CD4-positive, alpha-beta T cell treated with Interleukin-4 for 1 hour (primary cell): ENCODE measurements around the gene ZNF599.

Experiments used
- DNase-seq, 2 donors: peaks; one replicate each; pipeline ENCODE4 v3.0.0-alpha.2; 2020 to 2022

ZNF599 gene

DNA sequence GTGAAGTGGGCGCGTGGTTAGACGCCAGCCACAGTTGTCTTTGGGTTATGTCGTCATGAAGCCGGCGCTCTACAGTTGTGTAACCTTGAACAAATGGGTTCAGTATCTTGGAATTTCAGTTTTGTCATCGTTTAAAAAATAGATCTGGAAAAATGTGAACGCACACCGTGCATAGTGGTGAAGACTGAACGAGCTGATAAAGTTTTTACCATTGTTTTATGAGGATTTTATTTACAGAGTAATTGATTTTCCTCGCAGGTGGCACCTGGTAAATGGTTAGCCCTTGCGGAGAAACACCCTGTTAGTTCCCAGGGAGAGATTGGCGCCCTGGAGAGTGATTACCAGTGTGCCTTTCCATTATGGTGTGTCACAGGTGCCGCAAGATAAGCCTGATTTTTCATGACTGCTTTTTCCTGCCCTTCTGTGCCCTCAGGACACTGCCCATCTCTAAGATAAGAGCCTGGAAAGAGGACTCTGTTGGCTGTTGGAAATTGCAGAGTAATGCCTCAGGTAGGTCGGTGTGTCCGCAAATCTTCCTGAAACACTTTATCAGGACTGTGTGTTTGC lies 38.4 kb downstream of the ZNF599 start:
- DNase-seq, result peak in 1 of 2 donors; percentile 78

DNA sequence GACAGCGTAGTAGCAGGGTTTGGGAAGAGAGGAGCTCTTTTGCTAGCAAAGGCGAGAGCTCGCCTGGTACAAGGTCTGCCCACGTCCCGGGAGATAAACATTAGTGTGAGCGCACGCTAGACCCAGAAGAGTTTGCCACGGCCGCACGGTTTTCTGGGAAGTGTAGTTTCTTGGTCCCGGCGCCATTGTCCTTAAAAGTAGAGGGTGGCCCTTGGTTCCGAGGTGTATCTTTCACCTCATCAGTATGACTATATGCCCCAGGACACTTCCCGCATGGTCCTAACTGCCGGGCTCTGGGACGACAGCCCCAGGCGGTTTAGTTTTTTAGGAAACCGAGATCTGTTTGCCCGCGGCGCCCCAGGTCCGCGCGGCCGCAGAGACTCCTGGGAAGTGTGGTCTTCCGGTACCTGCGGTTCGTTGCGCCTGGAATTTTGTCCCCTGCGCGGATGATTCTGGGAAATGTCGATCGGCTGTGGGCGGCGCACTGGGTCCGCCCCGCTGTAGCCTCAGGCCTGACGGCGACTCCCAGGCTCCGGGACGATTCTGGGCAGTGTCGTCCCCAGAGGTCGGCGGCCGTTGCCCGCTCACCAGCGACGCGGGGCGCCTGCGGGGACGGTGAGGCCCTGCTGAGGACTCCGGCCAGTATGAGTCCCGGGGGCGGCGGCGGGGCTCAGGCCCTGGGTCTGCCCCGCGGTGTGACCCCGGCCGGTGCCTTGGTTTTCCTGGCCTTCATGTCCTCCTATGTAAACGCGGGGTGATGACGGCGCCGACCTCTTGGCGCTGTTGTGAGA lies 39.1 kb downstream of the ZNF599 start, which contains the start of gene ZNF181:
ZNF181 (plus strand) TSS at position 498 of the 791 bp plus-strand sequence. CDS start 795 bp downstream, outside the sequence.
- peak; percentile 80 to 86 for DNase-seq

DNA sequence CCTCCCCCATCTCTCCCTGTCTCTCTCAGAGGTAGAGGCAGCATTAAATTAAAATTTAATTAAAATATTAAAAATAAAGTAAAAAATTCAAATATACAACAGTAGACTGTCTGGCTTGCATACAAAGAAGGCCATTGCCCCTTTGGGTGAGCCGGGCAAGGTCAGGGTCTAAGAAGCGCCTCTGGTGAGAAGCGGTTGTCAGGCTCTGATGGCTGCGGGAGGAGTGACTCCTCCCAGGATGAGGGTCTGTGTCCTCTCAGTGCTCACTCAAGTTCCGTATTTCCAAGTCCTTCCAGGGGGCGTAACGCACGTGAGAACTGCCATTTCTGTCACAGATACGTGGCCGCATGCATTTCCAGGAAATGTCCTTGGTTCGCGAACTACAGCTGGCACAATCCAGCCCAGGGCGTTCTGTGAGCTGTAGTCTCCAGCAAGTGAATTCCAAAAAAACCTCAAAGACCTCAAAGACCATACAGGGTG lies 39.7 kb downstream of the ZNF599 start:
- DNase-seq, result peak in 1 of 2 donors; percentile 50

DNA sequence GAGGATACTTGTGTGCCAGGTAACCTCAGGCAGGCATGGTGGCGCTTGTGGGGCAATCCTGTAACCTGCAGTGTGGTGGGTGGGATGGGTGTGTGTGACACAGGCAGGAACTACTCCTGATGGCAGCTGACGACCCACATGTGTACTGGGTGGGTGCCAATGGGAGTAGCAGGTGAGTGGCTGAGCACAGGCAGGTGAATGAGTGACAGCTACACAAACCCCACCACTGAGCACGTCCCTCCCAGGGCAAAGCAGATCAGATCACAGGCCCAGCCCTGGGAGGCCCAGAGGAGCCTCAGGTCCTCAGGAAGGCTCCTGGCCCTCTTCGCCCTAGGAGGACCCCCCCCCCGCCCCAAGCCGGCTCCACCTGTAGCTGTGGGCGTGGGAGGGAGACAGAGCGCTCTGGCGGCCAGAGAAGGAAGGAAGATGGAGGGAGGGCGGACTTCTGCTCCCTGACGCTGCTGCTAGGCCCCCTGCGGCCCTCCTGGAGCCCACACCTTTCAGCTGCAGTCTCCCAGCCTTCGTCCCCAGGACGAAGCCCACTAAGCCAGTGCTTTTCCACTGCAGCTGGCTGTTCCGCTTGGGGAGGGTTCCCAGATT lies 40.3 kb downstream of the ZNF599 start:
- no peak for DNase-seq

DNA sequence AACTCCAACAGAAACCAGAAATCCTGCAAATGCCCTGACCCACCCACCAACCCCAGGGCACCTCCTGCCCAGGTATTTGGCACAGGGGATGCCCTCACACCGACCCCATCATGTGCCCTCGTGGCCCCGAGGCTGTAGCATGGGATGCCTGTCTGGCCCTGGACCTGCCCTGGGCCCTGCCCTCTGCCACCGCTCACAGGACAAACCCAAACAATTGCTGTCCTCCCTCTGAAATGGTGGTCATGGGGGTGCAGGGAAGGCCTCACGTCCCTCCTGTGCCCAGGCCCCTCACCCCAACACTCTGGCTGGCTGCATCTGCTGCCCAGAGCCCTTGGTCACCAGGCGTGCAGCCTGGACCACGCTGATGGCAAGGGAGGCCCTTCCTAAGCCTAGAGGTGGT lies 41.1 kb downstream of the ZNF599 start:
- no peak for DNase-seq

DNA sequence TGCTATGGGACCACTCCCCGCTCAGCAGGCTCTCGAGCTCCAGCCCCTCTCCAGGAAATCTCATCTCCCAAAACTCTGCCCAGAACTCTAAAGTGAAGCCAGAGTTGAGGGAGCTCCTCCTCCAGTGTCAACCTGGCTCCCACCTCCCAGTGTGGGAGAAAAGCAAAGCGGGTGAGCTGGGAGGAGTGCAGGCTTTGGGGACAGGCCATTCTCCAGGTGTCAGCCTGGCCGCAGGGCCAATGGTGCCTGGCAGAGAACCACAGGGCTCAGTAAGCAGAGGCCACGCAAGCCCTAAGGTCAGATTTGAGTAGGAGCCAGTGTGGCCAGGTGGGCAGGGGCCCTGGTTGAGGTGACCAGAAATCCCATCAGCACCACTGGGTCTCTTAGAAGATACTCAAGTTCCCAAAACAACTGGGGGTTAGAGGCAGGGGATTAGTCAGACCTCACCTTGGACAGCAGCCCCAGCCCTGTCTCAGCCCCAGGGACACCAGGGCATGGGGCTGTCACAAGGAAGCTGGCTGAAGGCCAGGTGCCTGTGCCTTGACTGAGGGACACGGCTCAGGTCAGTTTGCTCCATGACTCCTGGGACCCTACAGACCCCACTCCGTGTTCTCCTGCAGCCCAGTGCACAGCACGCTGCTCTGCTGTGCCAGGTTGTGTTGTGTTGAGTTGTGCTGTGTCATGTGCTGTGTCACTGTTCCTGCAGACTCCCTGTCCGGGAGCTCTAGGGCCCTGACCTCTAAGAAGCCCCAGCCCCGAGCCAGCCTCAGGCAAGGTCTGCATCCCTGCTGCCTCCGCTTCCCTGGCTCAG lies 41.8 kb downstream of the ZNF599 start:
- DNase-seq, result no peak

DNA sequence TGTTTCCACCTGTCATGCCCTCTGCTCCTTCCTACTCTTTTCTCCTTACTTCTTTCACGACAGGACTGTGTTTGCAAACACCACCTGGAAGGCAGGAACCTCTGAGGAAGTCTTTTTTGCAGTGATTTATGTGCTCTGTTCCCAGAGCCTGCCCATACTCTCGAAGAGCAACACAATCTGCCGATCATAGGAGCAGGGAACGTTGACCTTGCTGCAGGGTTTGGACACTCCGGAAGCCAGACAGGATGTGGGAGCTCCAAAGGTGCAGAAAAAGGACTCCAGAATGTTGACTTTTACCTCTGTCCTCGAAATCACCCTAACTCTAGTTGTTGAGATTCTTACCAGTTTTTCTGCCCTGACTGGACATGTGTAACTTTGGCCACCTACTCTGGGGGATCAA lies 47.6 kb downstream of the ZNF599 start:
- no peak for DNase-seq

DNA sequence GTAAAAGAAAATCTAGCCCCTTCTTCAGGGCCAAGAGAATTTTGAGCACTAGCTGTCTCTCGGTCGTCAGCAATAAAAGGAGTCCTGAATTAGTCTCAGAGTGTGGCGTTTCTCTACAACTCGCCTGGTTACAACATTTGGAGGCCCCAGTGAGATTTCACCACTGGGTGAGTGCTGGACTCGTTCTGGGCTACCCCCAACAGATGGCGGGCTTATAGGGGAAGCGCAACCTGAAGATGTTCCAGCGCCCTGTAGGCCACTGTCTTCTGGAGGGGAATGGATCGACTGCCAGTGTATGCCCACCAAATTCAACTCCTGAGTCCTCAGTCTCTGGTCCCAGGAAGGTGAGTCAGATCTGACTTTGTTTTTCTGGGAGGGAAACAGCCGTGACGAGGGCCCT lies 50.7 kb downstream of the ZNF599 start:
- DNase-seq, result no peak

DNA sequence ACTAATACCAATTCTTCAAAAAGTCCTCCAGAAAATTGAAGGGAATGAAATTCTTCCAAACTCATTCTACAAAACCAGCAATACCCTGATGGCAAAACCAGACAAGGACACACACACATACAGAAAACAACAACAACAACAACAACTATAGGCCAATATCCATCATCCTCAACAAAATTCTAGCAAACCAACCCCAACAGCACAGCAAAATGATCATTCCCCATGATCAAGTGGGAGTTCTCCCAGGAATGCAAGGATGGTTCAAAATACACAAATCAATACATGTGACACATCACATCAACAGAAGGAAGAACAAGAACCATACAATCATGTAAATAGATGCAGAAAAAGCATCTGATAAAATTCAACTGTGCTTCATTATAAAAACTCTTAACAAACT lies 57.7 kb downstream of the ZNF599 start:
- DNase-seq, result no peak

DNA sequence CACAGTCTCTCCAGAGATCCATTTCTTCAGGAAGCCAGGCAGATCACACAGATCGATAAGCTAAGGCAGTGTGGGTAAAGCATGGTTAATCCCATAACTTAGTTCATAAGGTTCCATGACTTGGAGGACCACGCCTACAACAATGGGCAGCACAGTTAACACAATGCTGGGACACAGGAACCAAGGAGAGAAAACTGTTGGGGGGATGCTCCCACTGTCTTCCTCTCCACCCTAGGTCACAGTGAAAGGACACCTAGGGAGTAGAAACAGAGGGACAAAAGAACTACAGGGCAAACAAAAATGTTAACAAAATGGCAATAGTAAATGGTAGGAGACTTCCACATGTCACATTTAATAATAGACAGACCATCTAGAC lies 59.8 kb downstream of the ZNF599 start:
- no peak for DNase-seq

DNA sequence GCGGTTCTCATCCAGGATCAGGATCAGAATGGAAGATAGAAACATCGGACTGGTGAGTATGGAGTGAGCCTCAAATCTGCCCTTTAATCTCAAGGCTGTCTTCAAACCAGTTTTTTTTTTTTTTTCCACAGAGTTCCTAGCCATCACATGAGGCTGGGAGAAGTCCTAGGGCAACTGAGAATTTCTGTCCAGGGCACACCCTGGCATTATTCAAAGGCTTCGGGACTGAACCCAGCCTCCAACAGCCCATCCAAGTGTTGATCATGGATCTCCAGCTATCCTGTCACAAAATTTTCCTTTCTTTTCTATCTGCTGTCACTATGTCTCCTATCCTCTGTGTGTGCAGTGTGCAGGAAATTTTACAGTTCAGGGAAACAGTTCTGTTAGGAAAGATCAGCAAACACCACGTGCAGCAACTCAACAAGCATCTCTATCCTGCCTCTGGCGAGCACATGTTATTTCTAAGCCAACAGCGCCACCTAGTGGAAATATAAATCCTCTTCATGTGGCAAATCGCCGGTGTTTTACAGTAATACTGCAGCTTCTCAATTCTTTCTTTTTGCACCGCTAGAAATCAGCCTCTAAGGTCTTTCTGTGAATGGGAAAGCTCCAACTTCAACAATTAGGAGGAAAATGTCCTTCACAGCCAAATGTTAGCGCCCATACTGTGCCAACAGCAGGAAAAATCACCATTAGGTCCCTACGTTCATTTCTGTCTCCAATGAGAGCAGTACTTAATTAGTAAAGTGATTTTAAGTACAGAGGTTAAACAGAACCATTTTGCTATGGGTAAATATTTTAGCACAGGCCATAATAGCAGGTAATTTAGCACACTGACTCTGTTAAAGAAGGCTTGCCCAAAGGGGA lies 60.4 kb downstream of the ZNF599 start:
- peak; percentile 61 to 80 for DNase-seq

DNA sequence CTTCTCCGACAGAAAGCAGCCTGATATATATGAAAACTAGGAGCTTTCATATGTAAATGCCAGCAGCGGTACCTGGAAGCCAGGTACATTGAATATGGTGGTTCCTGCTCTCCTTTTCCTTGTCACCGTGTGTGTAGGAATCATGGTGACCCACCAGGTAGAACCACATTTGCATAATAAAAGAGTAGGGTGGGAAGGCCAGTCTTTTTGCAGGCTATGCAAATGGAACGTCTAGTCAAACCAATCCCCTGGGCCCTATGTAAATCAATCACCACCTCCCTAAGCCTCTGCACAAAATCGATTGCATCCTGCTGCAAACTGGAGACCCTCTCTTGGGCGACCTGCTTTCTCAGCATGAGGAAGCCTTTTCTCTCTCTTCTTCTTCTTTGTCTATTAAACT lies 61.1 kb downstream of the ZNF599 start:
- no peak for DNase-seq
